Neural progenitor cell (in vitro differentiated cells): Measurements from ENCODE around the gene LSM14A. TPM values are rescaled to one million over a fixed set of nuclear protein-coding genes. Genes with fewer than 3 reads are reported as not detected.
"Not testable (repeated sequence)": the region's sequence is repeated elsewhere in the genome, so short reads cannot be mapped to it uniquely, and the experiment has no call there.

ENCODE experiments used
- DNase-seq: peaks from one replicate; pipeline ENCODE4 v3.0.0-alpha.2; 2016; ENCODE audit warnings: low spot score
- H2AFZ ChIP-seq: fragments of 200-600 bp; sonication (generic); replicated peaks from 2 replicates; pipeline ENCODE4 v1.6.1; 2016; ENCODE audit warnings: antibody characterized with exemption
- H3F3A ChIP-seq: fragments of 200-600 bp; sonication (generic); 2 replicates; pipeline ENCODE4 v1.6.1; 2016; ENCODE audit warnings: antibody characterized with exemption, low read depth
- H3K27ac ChIP-seq: fragments of 200-600 bp; sonication (generic); 2 replicates; pipeline ENCODE4 v1.5.1; 2016; ENCODE audit warnings: mild to moderate bottlenecking
- H3K27me3 ChIP-seq: fragments of 200-600 bp; sonication (generic); 2 replicates; pipeline ENCODE4 v1.6.1; 2016; ENCODE audit warnings: mild to moderate bottlenecking, moderate library complexity
- H3K36me3 ChIP-seq: fragments of 200-600 bp; sonication (generic); 2 replicates; pipeline ENCODE4 v1.5.1; 2016
- H3K4me1 ChIP-seq: fragments of 200-600 bp; sonication (generic); 2 replicates; pipeline ENCODE4 v1.6.1; 2016; ENCODE audit warnings: mixed run types
- H3K4me2 ChIP-seq: fragments of 200-600 bp; sonication (generic); 2 replicates; pipeline ENCODE4 v1.6.1; 2016
- H3K4me3 ChIP-seq: fragments of 200-600 bp; sonication (generic); 2 replicates; pipeline ENCODE4 v1.5.1; 2016
- H3K79me2 ChIP-seq: fragments of 200-600 bp; sonication (generic); 2 replicates; pipeline ENCODE4 v1.6.1; 2016; ENCODE audit warnings: low read depth
- H3K9ac ChIP-seq: fragments of 200-600 bp; sonication (generic); 2 replicates; pipeline ENCODE4 v1.6.1; 2016
- H3K9me3 ChIP-seq: fragments of 200-600 bp; sonication (generic); 2 replicates; pipeline ENCODE4 v1.5.1; 2016; ENCODE audit warnings: low read depth
- H4K20me1 ChIP-seq: fragments of 200-600 bp; sonication (generic); 2 replicates; pipeline ENCODE4 v1.6.1; 2016; ENCODE audit warnings: low read depth
- H3K27ac Mint-ChIP-seq: 3 replicates; pipeline ENCODE4 v1.8.0; 2021; ENCODE audit warnings: mixed read lengths
- H3K27me3 Mint-ChIP-seq: 2 replicates; pipeline ENCODE4 v1.8.0; 2022; ENCODE audit warnings: low read depth, mild to moderate bottlenecking, inconsistent platforms, moderate library complexity, mixed read lengths; ENCODE audit not compliant: insufficient read depth
- H3K36me3 Mint-ChIP-seq: 3 replicates; pipeline ENCODE4 v1.8.0; 2021; ENCODE audit warnings: mixed read lengths
- H3K4me1 Mint-ChIP-seq: 3 replicates; pipeline ENCODE4 v1.8.0; 2021; ENCODE audit warnings: mixed read lengths
- H3K4me3 Mint-ChIP-seq: 3 replicates; pipeline ENCODE4 v1.8.0; 2021; ENCODE audit warnings: mild to moderate bottlenecking, moderate library complexity, mixed read lengths
- H3K9me3 Mint-ChIP-seq: 3 replicates; pipeline ENCODE4 v1.8.0; 2020; ENCODE audit warnings: mixed read lengths
- EZH2 ChIP-seq: fragments of 200-600 bp; sonication (generic); IDR thresholded peaks from 2 replicates; pipeline ENCODE4 v1.6.1; 2017; ENCODE audit warnings: antibody characterized with exemption, mild to moderate bottlenecking, moderate library complexity
- EZH2phosphoT487 ChIP-seq: fragments of 200-600 bp; sonication (generic); IDR thresholded peaks from 2 replicates; pipeline ENCODE4 v1.6.1; 2017; ENCODE audit warnings: antibody characterized with exemption
- total RNA-seq: library from RNA; depleted of rRNA; stranded (reverse); fragments of >200 nt; gene quantifications from 2 replicates; pipeline ENCODE4 v1.2.3, GENCODE V29; 2015; ENCODE audit warnings: low replicate concordance
- TF ChIP-seq, protein P1 (sequence below): fragments of 200-600 bp; sonication (generic); IDR thresholded peaks from 2 replicates; pipeline ENCODE4 v1.5.1; 2017; ENCODE audit warnings: antibody characterized with exemption, mild to moderate bottlenecking

The LSM14A gene
- total RNA-seq, 1 donor from 2014 or later, result 152 TPM

DNA sequence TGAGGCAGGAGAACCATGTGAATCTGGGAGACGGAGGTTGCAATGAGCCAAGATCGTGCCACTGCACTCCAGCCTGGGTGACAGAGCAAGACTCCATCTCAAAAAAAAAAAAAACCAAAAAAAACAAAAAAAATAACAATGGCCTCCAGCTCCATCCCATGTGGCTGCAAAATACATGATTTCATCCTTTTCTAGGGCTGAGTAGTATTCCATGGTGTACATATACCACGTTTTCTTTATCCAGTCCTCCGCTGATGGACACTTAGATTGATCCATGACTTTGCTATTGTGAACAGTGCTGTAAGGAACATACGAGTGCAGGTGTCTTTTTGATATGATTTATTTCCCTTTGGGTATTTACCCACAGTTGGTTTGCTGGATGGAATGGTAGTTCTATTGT lies 20.9 kb upstream of the LSM14A start:
- TF ChIP-seq, protein P1, sequence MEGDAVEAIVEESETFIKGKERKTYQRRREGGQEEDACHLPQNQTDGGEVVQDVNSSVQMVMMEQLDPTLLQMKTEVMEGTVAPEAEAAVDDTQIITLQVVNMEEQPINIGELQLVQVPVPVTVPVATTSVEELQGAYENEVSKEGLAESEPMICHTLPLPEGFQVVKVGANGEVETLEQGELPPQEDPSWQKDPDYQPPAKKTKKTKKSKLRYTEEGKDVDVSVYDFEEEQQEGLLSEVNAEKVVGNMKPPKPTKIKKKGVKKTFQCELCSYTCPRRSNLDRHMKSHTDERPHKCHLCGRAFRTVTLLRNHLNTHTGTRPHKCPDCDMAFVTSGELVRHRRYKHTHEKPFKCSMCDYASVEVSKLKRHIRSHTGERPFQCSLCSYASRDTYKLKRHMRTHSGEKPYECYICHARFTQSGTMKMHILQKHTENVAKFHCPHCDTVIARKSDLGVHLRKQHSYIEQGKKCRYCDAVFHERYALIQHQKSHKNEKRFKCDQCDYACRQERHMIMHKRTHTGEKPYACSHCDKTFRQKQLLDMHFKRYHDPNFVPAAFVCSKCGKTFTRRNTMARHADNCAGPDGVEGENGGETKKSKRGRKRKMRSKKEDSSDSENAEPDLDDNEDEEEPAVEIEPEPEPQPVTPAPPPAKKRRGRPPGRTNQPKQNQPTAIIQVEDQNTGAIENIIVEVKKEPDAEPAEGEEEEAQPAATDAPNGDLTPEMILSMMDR, result no peak
- no peak for TF ChIP-seq EZH2
- TF ChIP-seq EZH2phosphoT487, result no peak
- Histone ChIP-seq H3K36me3 (no peaks in the 10 kb centered on the region), H3K27me3 (no peaks in the 10 kb centered on the region), H3K4me3 (no peak overlapping the region), H4K20me1 (no peaks in the 10 kb centered on the region), H3K27ac (no peak overlapping the region), H3K9ac (no peak overlapping the region), H2AFZ (no peak overlapping the region), H3K79me2 (no peaks in the 10 kb centered on the region), H3F3A (no peaks in the 10 kb centered on the region), H3K4me1 (no peaks in the 10 kb centered on the region), H3K9me3 (no peaks in the 10 kb centered on the region), H3K4me2 (no peak overlapping the region)
- no peak for DNase-seq
- peaks cover 4% of the 10 kb centered on the region for H3K27me3 Mint-ChIP-seq
- no peaks in the 10 kb centered on the region for H3K9me3 Mint-ChIP-seq
- H3K4me3 Mint-ChIP-seq, result no peak overlapping the region
- no peaks in the 10 kb centered on the region for H3K4me1 Mint-ChIP-seq
- no peak overlapping the region for H3K27ac Mint-ChIP-seq
- no peaks in the 10 kb centered on the region for H3K36me3 Mint-ChIP-seq

DNA sequence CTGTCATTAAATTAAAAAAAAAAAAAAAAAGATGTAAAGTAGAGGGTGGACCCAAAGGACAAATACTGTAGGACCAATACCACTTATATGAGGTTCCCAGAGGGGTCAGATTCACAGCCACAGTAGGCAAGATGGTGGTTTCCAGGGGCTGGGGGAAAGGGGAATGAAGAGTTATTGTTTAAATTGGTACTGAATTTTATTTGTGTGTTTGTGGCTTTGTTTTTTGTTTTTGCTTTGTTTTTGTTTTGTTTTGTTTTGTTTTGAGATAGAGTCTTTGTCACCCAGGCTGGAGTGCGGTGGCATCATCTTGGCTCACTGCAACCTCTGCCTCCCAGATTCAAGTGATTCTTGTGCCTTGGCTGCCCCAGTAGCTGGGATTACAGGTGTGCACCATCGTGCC lies 17.9 kb upstream of the LSM14A start:
- Mint-ChIP-seq H3K36me3 (no peaks in the 10 kb centered on the region), H3K27me3 (no peaks in the 10 kb centered on the region), H3K4me1 (no peaks in the 10 kb centered on the region), H3K27ac (no peak overlapping the region), H3K9me3 (no peaks in the 10 kb centered on the region), H3K4me3 (no peak overlapping the region)
- TF ChIP-seq, protein P1, result no peak
- TF ChIP-seq EZH2 (no peak), EZH2phosphoT487 (no peak)
- H3F3A ChIP-seq, result no peaks in the 10 kb centered on the region
- no peaks in the 10 kb centered on the region for H4K20me1 ChIP-seq
- no peaks in the 10 kb centered on the region for H3K27me3 ChIP-seq
- H3K9me3 ChIP-seq, result no peaks in the 10 kb centered on the region
- no peaks in the 10 kb centered on the region for H3K36me3 ChIP-seq
- no peak overlapping the region for H3K27ac ChIP-seq
- H3K4me1 ChIP-seq, result no peaks in the 10 kb centered on the region
- H3K4me2 ChIP-seq, result no peak overlapping the region
- H3K9ac ChIP-seq, result no peak overlapping the region
- no peaks in the 10 kb centered on the region for H3K79me2 ChIP-seq
- no peak overlapping the region for H2AFZ ChIP-seq
- H3K4me3 ChIP-seq, result no peak overlapping the region
- DNase-seq, result no peak

DNA sequence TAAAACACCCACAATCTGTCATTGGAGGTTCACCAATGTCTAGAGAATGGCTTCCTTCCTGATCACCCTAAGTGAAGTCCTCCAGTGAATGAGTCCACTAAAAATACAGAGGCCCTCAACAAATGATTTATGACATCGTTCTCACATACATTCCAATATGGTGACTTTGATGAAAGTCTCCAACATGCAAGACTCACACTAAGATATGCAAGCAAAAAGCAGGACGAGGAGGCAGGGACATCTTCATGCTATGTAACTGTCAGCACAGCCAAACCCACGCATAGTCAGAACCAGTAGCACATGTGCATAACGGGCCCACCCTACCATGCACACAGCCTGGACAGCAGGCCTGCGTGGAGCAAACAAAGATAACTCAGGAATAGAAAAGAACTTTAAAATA lies 16.6 kb upstream of the LSM14A start:
- no peaks in the 10 kb centered on the region for H3K79me2 ChIP-seq
- H2AFZ ChIP-seq, result no peak overlapping the region
- no peak for DNase-seq
- H3F3A ChIP-seq, result no peaks in the 10 kb centered on the region
- Mint-ChIP-seq H3K4me1 (no peaks in the 10 kb centered on the region), H3K27ac (no peak overlapping the region), H3K27me3 (no peaks in the 10 kb centered on the region), H3K36me3 (no peaks in the 10 kb centered on the region), H3K9me3 (no peaks in the 10 kb centered on the region), H3K4me3 (no peak overlapping the region)
- no peak overlapping the region for H3K4me2 ChIP-seq
- H3K4me1 ChIP-seq, result no peaks in the 10 kb centered on the region
- no peak overlapping the region for H3K4me3 ChIP-seq
- H3K27ac ChIP-seq, result no peak overlapping the region
- H3K36me3 ChIP-seq, result no peaks in the 10 kb centered on the region
- TF ChIP-seq EZH2phosphoT487 (no peak), EZH2 (no peak)
- TF ChIP-seq, protein P1, result no peak
- H3K9me3 ChIP-seq, result no peaks in the 10 kb centered on the region
- no peak overlapping the region for H3K9ac ChIP-seq
- H3K27me3 ChIP-seq, result no peaks in the 10 kb centered on the region
- H4K20me1 ChIP-seq, result no peaks in the 10 kb centered on the region

DNA sequence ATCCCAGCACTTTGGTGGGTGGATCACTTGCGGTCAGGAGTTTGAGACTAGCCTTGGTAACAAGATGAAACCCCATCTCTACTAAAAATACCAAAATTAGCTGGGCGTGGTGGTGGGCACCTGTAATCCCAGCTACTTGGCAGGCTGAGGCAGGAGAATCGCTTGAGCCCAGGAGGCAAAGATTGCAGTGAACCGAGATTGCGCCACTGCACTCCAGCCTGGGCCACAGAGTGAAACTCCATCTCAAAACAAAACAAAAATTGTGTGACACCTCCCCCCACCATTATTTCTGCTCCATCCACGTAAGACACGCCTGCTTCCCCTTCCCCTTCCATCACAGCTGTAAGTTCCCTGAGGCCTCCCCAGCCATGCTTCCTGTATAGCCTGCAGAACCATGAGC lies 13.3 kb upstream of the LSM14A start:
- not testable (repeated sequence) for H3K4me1 Mint-ChIP-seq, H3F3A ChIP-seq, DNase-seq, H3K27me3 ChIP-seq, H3K9me3 ChIP-seq, H3K9me3 Mint-ChIP-seq, H3K4me1 ChIP-seq, H2AFZ ChIP-seq, H3K79me2 ChIP-seq, H3K27me3 Mint-ChIP-seq, H3K36me3 Mint-ChIP-seq, H4K20me1 ChIP-seq, H3K4me3 Mint-ChIP-seq, H3K27ac ChIP-seq, H3K27ac Mint-ChIP-seq, H3K4me3 ChIP-seq, H3K4me2 ChIP-seq, H3K36me3 ChIP-seq, H3K9ac ChIP-seq

DNA sequence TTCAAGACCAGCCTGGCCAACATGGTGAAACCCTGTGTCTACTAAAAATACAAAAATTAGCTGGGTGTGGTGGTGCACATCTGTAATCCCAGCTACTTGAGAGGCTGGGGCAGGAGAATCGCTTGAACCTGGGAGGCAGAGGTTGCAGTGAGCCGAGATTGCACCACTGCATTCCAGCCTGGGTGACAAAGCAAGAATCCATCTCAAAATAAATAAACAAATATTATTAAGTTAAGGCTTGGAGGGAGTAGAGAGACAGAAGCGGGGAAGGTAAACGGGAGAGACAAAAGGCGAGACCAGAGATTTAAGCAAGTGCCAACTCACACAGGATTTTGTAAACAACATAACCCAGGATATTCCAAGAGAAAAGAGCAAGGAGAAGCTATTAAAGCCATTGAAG lies 12.8 kb upstream of the LSM14A start:
- H3K27ac Mint-ChIP-seq, result not testable (repeated sequence)

DNA sequence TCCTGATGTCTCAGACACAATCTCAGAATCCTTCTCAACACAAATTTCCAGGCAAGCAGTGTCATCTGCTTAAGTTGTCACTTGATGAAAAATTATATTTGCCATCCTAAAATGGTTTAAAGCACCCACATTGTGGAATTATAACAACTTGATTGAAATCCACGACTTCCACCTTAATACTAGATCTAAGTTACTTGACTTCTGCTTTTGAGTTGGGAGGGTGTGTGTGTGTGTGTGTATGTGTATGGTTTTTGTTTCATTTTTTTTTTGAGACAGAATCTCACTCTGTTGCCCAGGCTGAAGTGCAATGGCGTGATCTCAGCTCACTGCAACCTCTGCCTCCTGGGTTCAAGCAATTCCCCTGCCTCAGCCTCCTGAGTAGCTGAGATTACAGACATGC lies 10.4 kb upstream of the LSM14A start:
- not testable (repeated sequence) for H3K27me3 ChIP-seq, H3K4me2 ChIP-seq, H3K4me3 ChIP-seq, H3K4me3 Mint-ChIP-seq, H4K20me1 ChIP-seq, H2AFZ ChIP-seq, H3K9me3 Mint-ChIP-seq, H3K27ac Mint-ChIP-seq, H3K79me2 ChIP-seq, H3K4me1 Mint-ChIP-seq, DNase-seq, H3K9ac ChIP-seq, H3K27ac ChIP-seq, H3K4me1 ChIP-seq, H3F3A ChIP-seq, H3K36me3 ChIP-seq, H3K27me3 Mint-ChIP-seq, H3K36me3 Mint-ChIP-seq, H3K9me3 ChIP-seq

More for the DNA sequence above, 12.8 kb upstream of the LSM14A start:
- not testable (repeated sequence) for H3K9me3 Mint-ChIP-seq, H3K36me3 ChIP-seq, H4K20me1 ChIP-seq, H3F3A ChIP-seq, H3K4me3 Mint-ChIP-seq, H3K4me1 ChIP-seq, H3K27me3 Mint-ChIP-seq, DNase-seq, H2AFZ ChIP-seq, H3K9ac ChIP-seq, H3K4me2 ChIP-seq, H3K4me3 ChIP-seq, H3K9me3 ChIP-seq, H3K27ac ChIP-seq, H3K27me3 ChIP-seq, H3K79me2 ChIP-seq, H3K36me3 Mint-ChIP-seq, H3K4me1 Mint-ChIP-seq
